Stomach (tissue), 4 donors: ENCODE measurements around the gene SLC1A5.

Experiments used
- CTCF ChIP-seq, 7 experiments: fragments of 450-650 bp in 4 of 7; fragments of 200-600 bp in 3 of 7; sonication (generic) in 3 of 7; IDR thresholded peaks; one replicate each; pipeline ENCODE4 v1.5.1; 2016 to 2019; ENCODE audit warnings: antibody characterized with exemption in 7 of 7, control low read depth in 2 of 7, mild to moderate bottlenecking in 1 of 7
- EP300 ChIP-seq: sonication (generic); formaldehyde crosslinking; IDR thresholded peaks from one replicate; pipeline ENCODE4 v1.6.1; 2017; ENCODE audit warnings: antibody characterized with exemption
- POLR2A ChIP-seq, 4 donors: fragments of 450-650 bp; IDR thresholded peaks; one replicate each; pipeline ENCODE4 v1.6.1; 2016; ENCODE audit warnings: antibody characterized with exemption in 4 of 4, control low read depth in 2 of 4, mild to moderate bottlenecking in 1 of 4, moderate library complexity in 1 of 4

GRCh38 chr19:46730595-46730994, 57.8 kb downstream of the SLC1A5 start:
- TF ChIP-seq EP300 (no peak), POLR2A (IDR thresholded peaks at IDR 0.05) (no peak), CTCF (IDR thresholded peaks at IDR 0.05) (no peak)
